PC-3 (cell line): ENCODE measurements around the gene ACAN. TPM values are rescaled to one million over a fixed set of nuclear protein-coding genes. Genes with fewer than 3 reads are reported as not detected.

Experiments
- ATAC-seq: fragments of 200-7000 bp; cut with Tn5 transposase; 2 replicates; pipeline ENCODE4 v1.9.1; 2020; ENCODE audit warnings: mild to moderate bottlenecking, moderate library complexity
- BruUV-seq: library from RNA; stranded (reverse); fragments of 400-500 nt; replicated peaks from 2 replicates; lab custom pipeline; 2021; lab: Mats Ljungman, UMichigan
- CTCF ChIA-PET: fragments of 300-600 bp; sonication (Branson Sonifier 250); formaldehyde crosslinking; loops from one replicate; lab custom pipeline; 2022; ENCODE audit warnings: antibody characterized with exemption; lab: Charles Lee
- POLR2A ChIA-PET: fragments of 300-600 bp; sonication (Branson Sonifier 250); formaldehyde crosslinking; loops from one replicate; lab custom pipeline; 2022; ENCODE audit warnings: antibody characterized with exemption; ENCODE audit not compliant: unreplicated experiment; lab: Charles Lee
- DNase-seq: peaks from one replicate; pipeline ENCODE4 v3.0.0-alpha.2; 2015
- H2AFZ ChIP-seq: fragments of 300-600 bp; sonication (generic); 2 replicates; pipeline ENCODE4 v1.6.0; 2016; ENCODE audit warnings: antibody characterized with exemption, low read length
- H3F3A ChIP-seq: fragments of 300-600 bp; sonication (generic); one replicate; pipeline ENCODE4 v1.6.0; 2017; ENCODE audit warnings: antibody characterized with exemption, low read length, control low read depth, mild to moderate bottlenecking; ENCODE audit not compliant: unreplicated experiment
- H3K27ac ChIP-seq: fragments of 300-600 bp; sonication (generic); 2 replicates; pipeline ENCODE4 v1.5.1; 2016; ENCODE audit warnings: mild to moderate bottlenecking, low read length
- H3K27me3 ChIP-seq: fragments of 300-600 bp; sonication (generic); 2 replicates; pipeline ENCODE4 v1.6.1; 2016; ENCODE audit warnings: low read length, mixed read lengths
- H3K36me3 ChIP-seq: fragments of 300-600 bp; sonication (generic); 2 replicates; pipeline ENCODE4 v1.6.1; 2016; ENCODE audit warnings: low read depth, mixed run types, low read length, mixed read lengths
- H3K4me1 ChIP-seq: fragments of 300-600 bp; sonication (generic); 2 replicates; pipeline ENCODE4 v1.5.1; 2016; ENCODE audit warnings: low read length; ENCODE audit not compliant: insufficient read depth
- H3K4me2 ChIP-seq: fragments of 300-600 bp; sonication (generic); 2 replicates; pipeline ENCODE4 v1.6.0; 2016; ENCODE audit warnings: low read length
- H3K4me3 ChIP-seq: fragments of 300-600 bp; sonication (generic); 2 replicates; pipeline ENCODE4 v1.5.1; 2016; ENCODE audit warnings: mild to moderate bottlenecking, low read length, mixed read lengths
- H3K79me2 ChIP-seq: fragments of 300-600 bp; sonication (generic); 2 replicates; pipeline ENCODE4 v1.6.1; 2017; ENCODE audit warnings: low read length, mixed read lengths
- H3K9ac ChIP-seq: fragments of 300-600 bp; sonication (generic); 2 replicates; pipeline ENCODE4 v1.6.0; 2016; ENCODE audit warnings: mild to moderate bottlenecking, low read length
- H3K9me2 ChIP-seq: fragments of 300-600 bp; sonication (generic); replicated peaks from 2 replicates; pipeline ENCODE4 v1.6.1; 2016; ENCODE audit warnings: mixed run types, low read length, mixed read lengths
- H3K9me3 ChIP-seq: fragments of 300-600 bp; sonication (generic); 2 replicates; pipeline ENCODE4 v1.6.1; 2016; ENCODE audit warnings: low read length, mixed read lengths
- H4K20me1 ChIP-seq: fragments of 300-600 bp; sonication (generic); 2 replicates; pipeline ENCODE4 v1.6.1; 2016; ENCODE audit warnings: low read length, mixed read lengths
- CTCF ChIP-seq: fragments of 300-600 bp; sonication (generic); conservative IDR thresholded peaks from 2 replicates; pipeline ENCODE4 v1.5.1; 2017; ENCODE audit warnings: antibody characterized with exemption, low read depth, mild to moderate bottlenecking, low read length
- EZH2 ChIP-seq: fragments of 300-600 bp; sonication (generic); IDR thresholded peaks from one replicate; pipeline ENCODE4 v1.6.1; 2017; ENCODE audit warnings: antibody characterized with exemption, mild to moderate bottlenecking, low read length; ENCODE audit not compliant: unreplicated experiment
- EZH2phosphoT487 ChIP-seq: fragments of 300-600 bp; sonication (generic); IDR thresholded peaks from 2 replicates; pipeline ENCODE4 v1.6.1; 2018; ENCODE audit warnings: mild to moderate bottlenecking, antibody characterized with exemption, low read length, borderline replicate concordance
- intact Hi-C: fragments of 100-400 bp; cut with micrococcal nuclease; formaldehyde crosslinking; loops from 2 replicates; pipeline ENCODE4 v1.9.0; 2023
- total RNA-seq: library from RNA; depleted of rRNA; stranded (reverse); fragments of >200 nt; gene quantifications from 2 replicates; pipeline ENCODE4 v1.2.3, GENCODE V29; 2014

The ACAN gene
- total RNA-seq, 1 experiment from 2014 or later, result not detected

- intact Hi-C loops, result no loop called here
- TF ChIP-seq CTCF (no peak), EZH2phosphoT487 (no peak), EZH2 (no peak)
- peaks cover 15% of the 10 kb centered on the region for H3K4me1 ChIP-seq
- H3K9ac ChIP-seq, result no peak overlapping the region
- no peaks in the 10 kb centered on the region for H3F3A ChIP-seq
- H4K20me1 ChIP-seq, result no peaks in the 10 kb centered on the region
- no peak overlapping the region for H3K4me3 ChIP-seq
- no peak overlapping the region for H3K4me2 ChIP-seq
- no peaks in the 10 kb centered on the region for H3K36me3 ChIP-seq
- H3K9me2 ChIP-seq, result no peaks in the 10 kb centered on the region
- no TSS peak for BruUV-seq
- no peaks in the 10 kb centered on the region for H3K27me3 ChIP-seq
- no peaks in the 10 kb centered on the region for H3K79me2 ChIP-seq
- ChIA-PET CTCF (no interaction called here), POLR2A (no interaction called here)
- H3K9me3 ChIP-seq, result no peaks in the 10 kb centered on the region
- no peak overlapping the region for H3K27ac ChIP-seq
- no peak for DNase-seq
- ATAC-seq, result no peak
- H2AFZ ChIP-seq, result no peak overlapping the region
Observed at GRCh38 chr15:88899251-88899650, 96.0 kb downstream of the ACAN start.

- BruUV-seq, result no TSS peak
- Histone ChIP-seq H3K4me3 (no peak overlapping the region), H3K9me2 (no peaks in the 10 kb centered on the region), H4K20me1 (no peaks in the 10 kb centered on the region), H3K9ac (no peak overlapping the region), H3K79me2 (no peaks in the 10 kb centered on the region), H3K36me3 (no peaks in the 10 kb centered on the region; the same call in 1 of the 2 replicates), H3K4me1 (peaks cover 22% of the 10 kb centered on the region), H2AFZ (no peak overlapping the region), H3K9me3 (no peaks in the 10 kb centered on the region), H3F3A (no peaks in the 10 kb centered on the region), H3K27ac (no peak overlapping the region), H3K4me2 (no peak overlapping the region), H3K27me3 (no peaks in the 10 kb centered on the region)
- peak; percentile 7; the same call in 1 of the 2 replicates for ATAC-seq
- TF ChIP-seq CTCF, result no peak
- TF ChIP-seq EZH2, result no peak
- no peak for TF ChIP-seq EZH2phosphoT487
- ChIA-PET CTCF (interaction anchor here (0.8 kb wide), 1 partner anchor 134 kb away, joined by 5 read pairs; no protein-coding TSS in a partner anchor), POLR2A (no interaction called here)
- peak; percentile 44 for DNase-seq
- intact Hi-C loops, result loop anchor here (10.0 kb wide), 1 partner anchor 274 kb away; no protein-coding TSS in a partner anchor
Observed at GRCh38 chr15:88900309-88900981, 97.2 kb downstream of the ACAN start.

- H3K36me3 ChIP-seq, result no peaks in the 10 kb centered on the region; the same call in 1 of the 2 replicates
- H3K9ac ChIP-seq, result no peak overlapping the region
- intact Hi-C loops, result loop anchor here (10.0 kb wide), 1 partner anchor 274 kb away; no protein-coding TSS in a partner anchor
- ChIA-PET CTCF (no interaction called here), POLR2A (no interaction called here)
- no peak overlapping the region for H3K27ac ChIP-seq
- H3K4me1 ChIP-seq, result peaks cover 24% of the 10 kb centered on the region
- DNase-seq, result no peak
- H3K4me2 ChIP-seq, result no peak overlapping the region
- no peak for ATAC-seq
- no peak overlapping the region for H3K4me3 ChIP-seq
- no peaks in the 10 kb centered on the region for H3K9me2 ChIP-seq
- H4K20me1 ChIP-seq, result no peaks in the 10 kb centered on the region
- no peaks in the 10 kb centered on the region for H3K27me3 ChIP-seq
- H3K79me2 ChIP-seq, result no peaks in the 10 kb centered on the region
- H2AFZ ChIP-seq, result no peak overlapping the region
- no peak for TF ChIP-seq CTCF
- no peak for TF ChIP-seq EZH2phosphoT487
- TF ChIP-seq EZH2, result no peak
- H3K9me3 ChIP-seq, result no peaks in the 10 kb centered on the region
- no TSS peak for BruUV-seq
- no peaks in the 10 kb centered on the region for H3F3A ChIP-seq
Observed at GRCh38 chr15:88900982-88901418, 97.8 kb downstream of the ACAN start.
